Measurements from ENCODE around the gene PEX11G.
A peak's percentile ranks its signal among the peaks of the same experiment; 100 is the strongest.

The PEX11G gene

DNA sequence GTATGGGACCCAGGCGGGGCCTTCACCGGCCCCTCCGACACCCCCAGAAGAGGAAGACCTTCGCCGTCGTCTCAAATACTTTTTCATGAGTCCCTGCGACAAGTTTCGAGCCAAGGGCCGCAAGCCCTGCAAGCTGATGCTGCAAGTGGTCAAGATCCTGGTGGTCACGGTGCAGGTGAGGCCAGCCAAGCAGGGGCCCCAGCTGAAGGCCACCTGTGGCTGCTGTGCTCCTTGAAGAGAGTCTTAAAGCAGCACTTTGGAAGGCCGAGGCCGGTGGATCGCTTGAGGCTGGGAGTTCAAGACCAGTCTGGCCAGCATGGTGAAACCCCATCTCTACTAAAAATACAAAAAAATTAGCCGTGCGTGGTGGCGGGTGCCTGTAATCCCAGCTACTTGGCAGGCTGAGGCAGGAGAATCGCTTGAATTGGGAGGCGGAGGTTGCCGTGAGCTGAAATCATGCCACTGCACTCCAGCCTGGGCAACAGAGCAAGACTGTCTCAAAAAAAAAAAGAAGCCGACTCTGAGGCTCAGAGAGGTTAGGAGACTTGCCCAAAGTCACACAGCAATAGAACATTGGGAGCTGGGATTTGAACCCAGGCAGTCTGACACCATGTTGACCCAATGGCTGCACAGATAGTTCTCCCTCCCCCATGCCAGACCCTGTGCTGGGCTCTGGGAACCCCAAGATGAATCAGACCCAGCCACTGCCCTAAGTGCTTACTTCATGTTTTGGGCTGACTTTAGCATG is 36.3 kb upstream of the PEX11G start:
- no peak for DNase-seq (ENCODE audit: low spot score)
- TF ChIP-seq, protein P1, sequence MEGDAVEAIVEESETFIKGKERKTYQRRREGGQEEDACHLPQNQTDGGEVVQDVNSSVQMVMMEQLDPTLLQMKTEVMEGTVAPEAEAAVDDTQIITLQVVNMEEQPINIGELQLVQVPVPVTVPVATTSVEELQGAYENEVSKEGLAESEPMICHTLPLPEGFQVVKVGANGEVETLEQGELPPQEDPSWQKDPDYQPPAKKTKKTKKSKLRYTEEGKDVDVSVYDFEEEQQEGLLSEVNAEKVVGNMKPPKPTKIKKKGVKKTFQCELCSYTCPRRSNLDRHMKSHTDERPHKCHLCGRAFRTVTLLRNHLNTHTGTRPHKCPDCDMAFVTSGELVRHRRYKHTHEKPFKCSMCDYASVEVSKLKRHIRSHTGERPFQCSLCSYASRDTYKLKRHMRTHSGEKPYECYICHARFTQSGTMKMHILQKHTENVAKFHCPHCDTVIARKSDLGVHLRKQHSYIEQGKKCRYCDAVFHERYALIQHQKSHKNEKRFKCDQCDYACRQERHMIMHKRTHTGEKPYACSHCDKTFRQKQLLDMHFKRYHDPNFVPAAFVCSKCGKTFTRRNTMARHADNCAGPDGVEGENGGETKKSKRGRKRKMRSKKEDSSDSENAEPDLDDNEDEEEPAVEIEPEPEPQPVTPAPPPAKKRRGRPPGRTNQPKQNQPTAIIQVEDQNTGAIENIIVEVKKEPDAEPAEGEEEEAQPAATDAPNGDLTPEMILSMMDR (IDR thresholded peaks at IDR 0.05), result no peak
- Histone ChIP-seq H3K27ac (no peak overlapping the region), H3K4me3 (no peak overlapping the region)

DNA sequence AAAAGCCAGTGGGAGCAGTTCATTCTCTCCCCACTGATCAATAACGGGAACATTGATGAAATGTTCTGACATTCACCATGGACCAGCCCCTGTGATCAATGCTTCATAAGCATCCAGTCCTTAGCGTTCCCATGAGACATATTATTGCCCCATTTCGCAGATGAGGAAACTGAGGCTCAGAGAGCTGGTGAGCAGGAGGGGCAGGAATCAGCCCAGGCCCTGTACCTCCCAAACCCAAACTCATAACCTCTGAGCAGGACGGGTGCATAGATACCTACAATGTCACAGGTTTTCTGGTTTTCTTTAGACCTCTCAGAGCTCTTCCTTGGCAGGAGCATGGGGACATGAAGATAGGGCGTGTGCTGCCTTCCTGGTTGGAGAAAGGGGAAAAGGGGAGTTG is 35.7 kb upstream of the PEX11G start:
- H3K4me3 ChIP-seq, result no peak overlapping the region
- TF ChIP-seq, protein P1 (IDR thresholded peaks at IDR 0.05), result no peak
- DNase-seq (ENCODE audit: low spot score), result no peak
- no peak overlapping the region for H3K27ac ChIP-seq

GRCh38 chr19:7522923-7523667 is 34.3 kb upstream of the PEX11G start:
- TF ChIP-seq, protein P1 (IDR thresholded peaks at IDR 0.05), result no peak
- Histone ChIP-seq H3K4me3 (peak overlapping the region; percentile 86), H3K27ac (peak overlapping the region; percentile 19 to 75)
- DNase-seq (ENCODE audit: low spot score), result no peak

DNA sequence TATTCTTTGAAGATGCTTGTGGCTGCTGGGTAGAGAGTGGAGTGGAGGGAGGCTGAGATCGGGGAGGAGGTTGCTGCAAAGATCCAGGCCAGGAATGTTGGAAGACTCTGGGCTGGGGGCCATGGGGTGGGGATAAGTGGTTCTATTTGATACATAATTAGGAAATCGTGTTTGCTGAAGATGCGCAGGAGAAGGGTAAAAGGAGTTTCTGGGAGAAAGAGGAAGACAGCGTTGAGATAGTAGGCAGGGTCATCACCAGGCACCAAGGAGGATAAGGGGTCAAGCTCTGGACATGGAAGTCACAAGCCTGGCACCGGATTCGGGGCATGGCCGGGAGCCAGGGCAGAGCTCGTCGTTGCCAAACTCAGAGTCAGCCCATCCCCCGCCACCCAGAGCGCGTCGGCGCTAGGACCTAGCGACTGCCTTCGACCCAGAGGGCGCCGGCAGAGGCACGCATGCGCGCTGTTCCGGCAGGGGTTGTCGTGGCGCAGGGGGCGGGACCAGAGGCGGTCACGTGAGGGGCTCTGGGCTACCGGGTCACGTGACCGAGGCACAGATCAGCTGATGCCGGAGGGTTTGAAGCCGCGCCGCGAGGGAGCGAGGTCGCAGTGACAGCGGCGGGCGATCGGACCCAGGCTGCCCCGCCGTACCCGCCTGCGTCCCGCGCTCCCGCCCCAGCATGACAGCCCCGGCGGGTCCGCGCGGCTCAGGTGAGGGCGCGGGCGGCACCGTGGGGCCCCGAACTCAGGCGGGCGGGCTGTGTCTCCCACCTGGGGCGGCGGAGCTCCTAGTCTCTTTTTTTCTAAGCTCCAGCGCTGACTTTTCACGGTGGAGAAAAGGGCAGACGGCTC is 33.5 kb upstream of the PEX11G start, which contains the start of gene MCOLN1:
MCOLN1 (plus strand) TSS at position 553 of the 851 bp plus-strand sequence; CDS start at position 680, 127 bp downstream.
- TF ChIP-seq, protein P1 (IDR thresholded peaks at IDR 0.05), result no peak
- Histone ChIP-seq H3K4me3 (peak within 1 kb of the TSS; percentile 86), H3K27ac (peak within 1 kb of the TSS; percentile 19 to 75)
- DNase-seq (ENCODE audit: low spot score), result peak; percentile 99

DNA sequence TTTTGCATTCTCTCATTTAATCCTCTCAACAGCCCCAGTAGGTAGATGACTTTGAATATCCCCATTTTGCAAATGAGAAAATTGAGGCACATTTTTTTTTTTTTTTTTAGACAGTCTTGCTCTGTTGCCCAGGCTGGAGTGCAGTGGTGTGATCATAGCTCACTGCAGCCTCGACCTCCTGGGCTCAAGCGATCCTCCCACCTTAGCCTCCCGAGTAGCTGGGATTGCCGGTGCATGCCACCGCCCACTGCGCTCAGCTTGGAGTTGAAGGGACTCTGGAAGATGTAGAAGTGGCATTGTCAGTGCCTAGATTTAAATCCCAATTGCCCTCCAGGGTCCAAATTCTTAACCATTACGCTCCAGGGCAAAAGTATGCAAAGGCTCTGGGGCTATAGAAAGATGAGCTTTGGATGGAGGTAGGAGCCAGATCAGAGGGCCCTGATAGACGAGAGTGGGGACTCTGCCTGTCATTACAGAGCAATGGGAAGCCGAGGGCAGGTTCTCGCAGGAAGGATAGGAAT is 32.8 kb upstream of the PEX11G start:
- Histone ChIP-seq H3K4me3 (peak overlapping the region; percentile 86), H3K27ac (peak overlapping the region; percentile 19 to 75)
- TF ChIP-seq, protein P1 (IDR thresholded peaks at IDR 0.05), result no peak
- DNase-seq (ENCODE audit: low spot score), result no peak

DNA sequence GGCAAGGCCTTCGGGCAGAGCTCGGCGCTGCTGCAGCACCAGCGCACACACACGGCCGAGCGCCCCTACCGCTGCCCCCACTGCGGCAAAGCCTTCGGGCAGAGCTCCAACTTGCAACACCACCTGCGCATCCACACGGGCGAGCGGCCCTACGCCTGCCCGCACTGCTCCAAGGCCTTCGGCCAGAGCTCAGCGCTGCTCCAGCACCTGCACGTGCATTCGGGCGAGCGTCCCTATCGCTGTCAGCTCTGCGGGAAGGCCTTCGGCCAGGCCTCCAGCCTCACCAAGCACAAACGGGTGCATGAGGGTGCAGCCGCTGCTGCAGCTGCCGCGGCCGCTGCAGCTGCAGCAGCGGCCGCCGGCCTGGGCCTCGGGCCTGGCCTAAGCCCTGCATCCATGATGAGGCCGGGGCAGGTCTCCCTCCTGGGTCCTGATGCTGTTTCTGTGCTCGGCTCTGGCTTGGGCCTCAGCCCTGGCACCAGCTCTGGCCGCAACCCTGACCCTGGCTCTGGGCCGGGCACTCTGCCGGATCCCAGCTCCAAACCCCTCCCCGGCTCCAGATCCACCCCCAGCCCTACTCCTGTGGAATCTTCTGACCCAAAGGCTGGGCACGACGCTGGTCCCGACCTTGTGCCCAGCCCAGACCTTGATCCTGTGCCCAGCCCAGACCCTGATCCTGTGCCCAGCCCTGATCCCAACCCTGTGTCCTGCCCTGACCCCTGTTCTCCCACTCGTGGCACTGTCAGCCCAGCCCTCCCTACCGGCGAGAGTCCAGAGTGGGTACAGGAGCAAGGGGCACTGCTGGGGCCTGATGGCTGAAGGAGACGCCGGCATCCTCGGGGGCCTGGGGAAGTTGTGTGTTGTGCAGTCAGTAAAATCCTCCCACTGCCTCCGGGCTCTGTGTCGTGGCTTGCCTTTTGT is 31.6 kb upstream of the PEX11G start:
- peak overlapping the region in 1 of 2 donors; percentile 56 for H3K27ac ChIP-seq

More for the DNA sequence above, 31.6 kb upstream of the PEX11G start:
- no peak for DNase-seq (ENCODE audit: low spot score)
- TF ChIP-seq, protein P1 (IDR thresholded peaks at IDR 0.05), result no peak
- H3K4me3 ChIP-seq, result no peak overlapping the region
